WI38 (cell line): ENCODE measurements around the gene GP1BB.

Experiments
- H3K4me3 ChIP-seq: 2 replicates; pipeline ENCODE4 v1.5.1; 2011; ENCODE audit warnings: low read depth, mild to moderate bottlenecking, control low read depth, low read length
- CTCF ChIP-seq: IDR thresholded peaks from 2 replicates; pipeline ENCODE4 v1.5.1; 2012; ENCODE audit warnings: low read depth, mild to moderate bottlenecking, control low read depth, low read length

GP1BB gene

DNA sequence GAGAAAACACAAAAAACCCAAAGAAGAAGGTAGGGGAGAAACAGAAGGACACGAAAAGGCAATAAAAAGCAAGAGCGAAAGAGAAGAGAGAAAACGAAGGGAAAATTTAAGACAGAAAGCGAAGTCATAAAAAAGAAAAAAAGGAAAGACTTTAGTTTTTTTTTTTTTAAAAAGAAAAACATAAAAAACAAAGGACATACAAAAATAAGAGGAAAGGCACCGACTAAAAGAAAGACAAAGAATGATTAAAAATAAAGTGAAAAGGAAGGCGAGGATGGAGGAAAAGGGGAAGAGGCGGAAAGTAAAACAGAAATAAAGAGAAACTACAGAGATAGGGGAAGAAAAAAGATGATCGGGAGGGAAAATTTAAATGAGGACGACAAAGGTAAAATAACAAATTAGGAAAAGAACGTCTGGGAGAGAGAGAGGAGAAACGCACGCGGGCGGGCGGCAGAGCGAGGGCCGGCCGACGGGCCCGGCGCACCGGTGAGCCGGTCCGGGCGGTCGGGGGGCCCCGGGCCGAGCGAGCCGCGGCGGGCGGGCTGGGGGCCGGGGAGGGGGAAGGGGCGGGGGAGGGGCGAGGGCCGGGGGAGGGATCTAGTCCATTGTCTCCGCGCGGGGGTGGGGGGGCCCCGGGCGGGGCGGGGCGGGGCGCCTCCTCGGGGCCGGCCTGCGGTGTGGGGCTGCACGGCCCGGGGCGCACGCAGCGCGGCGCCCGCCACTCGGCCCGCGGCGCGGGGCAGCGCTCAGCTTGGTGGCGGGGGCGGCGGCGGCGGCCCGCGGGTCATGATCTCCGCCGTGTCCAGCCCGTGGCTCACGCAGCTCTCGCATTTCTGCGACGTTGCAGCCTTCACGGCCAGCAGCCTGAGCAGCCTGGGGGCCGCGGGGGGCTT, 37.0 kb downstream of the GP1BB start, which contains the start of gene TBX1:
TBX1 (plus strand) TSS at position 721 of the 893 bp plus-strand sequence; CDS start at position 787, 66 bp downstream.
- no peak for TF ChIP-seq CTCF
- H3K4me3 ChIP-seq, result no peak within 1 kb of the TSS

DNA sequence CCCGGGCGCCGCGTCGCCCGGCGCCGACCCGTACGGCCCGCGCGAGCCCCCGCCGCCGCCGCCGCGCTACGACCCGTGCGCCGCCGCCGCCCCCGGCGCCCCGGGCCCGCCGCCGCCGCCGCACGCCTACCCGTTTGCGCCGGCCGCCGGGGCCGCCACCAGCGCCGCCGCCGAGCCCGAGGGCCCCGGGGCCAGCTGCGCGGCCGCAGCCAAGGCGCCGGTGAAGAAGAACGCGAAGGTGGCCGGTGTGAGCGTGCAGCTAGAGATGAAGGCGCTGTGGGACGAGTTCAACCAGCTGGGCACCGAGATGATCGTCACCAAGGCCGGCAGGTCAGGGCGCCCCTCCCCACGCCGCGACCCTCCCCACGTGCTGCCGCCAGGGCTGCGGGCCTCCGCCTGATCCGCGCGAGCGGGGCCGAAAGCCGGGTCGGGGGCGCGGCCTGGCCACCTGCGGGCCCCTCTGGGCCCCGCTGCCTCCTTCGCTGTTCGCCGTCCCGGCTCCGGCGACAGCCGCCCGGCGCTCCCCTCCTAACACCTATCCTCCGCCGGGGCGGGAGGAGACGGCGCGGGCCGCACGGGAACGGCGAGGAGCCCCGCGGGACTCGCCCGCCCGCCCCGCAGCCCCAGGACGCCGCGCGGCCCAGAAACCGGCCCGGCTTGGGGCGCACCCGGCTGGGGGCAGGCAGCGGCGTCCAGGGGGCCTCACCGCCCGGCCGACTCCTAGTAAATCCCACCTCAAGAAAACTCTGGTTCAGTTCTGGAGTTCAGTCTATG, 37.8 kb downstream of the GP1BB start:
- no peak overlapping the region for H3K4me3 ChIP-seq
- no peak for TF ChIP-seq CTCF

DNA sequence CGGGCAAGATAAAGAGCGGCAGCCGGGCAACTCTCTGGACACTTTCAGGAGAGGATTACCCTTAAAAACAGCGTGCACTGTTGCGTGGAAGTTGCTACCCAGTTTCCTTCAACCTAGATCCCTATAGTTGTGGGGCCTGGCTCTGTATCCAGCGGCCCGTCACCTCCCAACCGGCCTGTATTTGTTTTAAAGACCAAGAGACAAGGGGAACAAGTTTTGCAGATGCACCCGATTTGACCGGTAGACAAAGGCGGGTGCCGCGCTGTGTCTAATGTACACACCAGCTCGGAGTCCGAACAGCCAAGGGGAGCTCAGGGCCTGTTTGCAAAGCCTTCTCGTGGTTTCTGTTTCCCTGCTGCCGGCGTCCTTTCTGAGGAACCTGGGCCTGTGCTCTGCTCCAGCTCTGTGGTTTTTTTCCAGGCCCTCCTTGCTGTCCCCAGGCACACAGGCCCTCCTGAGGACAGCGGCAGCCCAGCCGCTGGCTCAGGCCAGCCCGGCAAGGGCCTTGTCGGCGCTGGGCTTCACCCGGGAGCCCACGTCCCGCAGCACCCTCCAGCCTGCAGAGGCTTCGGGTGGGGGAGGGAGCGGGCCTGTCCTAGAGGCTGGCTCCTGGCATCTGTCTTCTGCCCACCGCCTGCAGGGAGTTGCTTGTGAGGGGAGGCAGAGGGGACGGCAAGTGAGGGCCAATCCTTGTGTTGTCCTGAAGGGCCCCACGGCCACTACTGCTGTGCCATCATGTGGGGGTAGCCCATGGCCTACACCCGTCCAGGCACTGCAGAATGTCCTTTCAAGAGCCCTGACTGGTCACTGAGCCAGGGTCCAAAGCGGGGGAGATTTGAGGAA, 38.6 kb downstream of the GP1BB start:
- TF ChIP-seq CTCF, result no peak
- no peak overlapping the region for H3K4me3 ChIP-seq

GRCh38 chr22:19762568-19763457, 39.5 kb downstream of the GP1BB start:
- H3K4me3 ChIP-seq, result no peak overlapping the region
- TF ChIP-seq CTCF, result no peak

GRCh38 chr22:19763458-19764298, 40.3 kb downstream of the GP1BB start:
- TF ChIP-seq CTCF, result no peak

GRCh38 chr22:19764299-19764593, 40.9 kb downstream of the GP1BB start:
- H3K4me3 ChIP-seq, result no peak overlapping the region
- no peak for TF ChIP-seq CTCF

More at GRCh38 chr22:19763458-19764298, 40.3 kb downstream of the GP1BB start:
- H3K4me3 ChIP-seq, result no peak overlapping the region
